Ishikawa (cell line): ENCODE results near the gene MTARC2.

Source experiments
- RAD21 ChIP-seq: IDR thresholded peaks from 2 replicates; pipeline ENCODE4 v1.6.1; 2012; ENCODE audit warnings: low read depth
- REST ChIP-seq: IDR thresholded peaks from 2 replicates; pipeline ENCODE4 v1.6.1; 2012; ENCODE audit warnings: low read depth, mild to moderate bottlenecking
- TCF12 ChIP-seq: IDR thresholded peaks from 2 replicates; pipeline ENCODE4 v1.6.1; 2012; ENCODE audit warnings: low read depth
- TEAD4 ChIP-seq: IDR thresholded peaks from 2 replicates; pipeline ENCODE4 v1.6.1; 2012
- USF1 ChIP-seq: IDR thresholded peaks from 2 replicates; pipeline ENCODE4 v1.6.1; 2012

GRCh38 chr1:220710333-220710732 is 37.8 kb upstream of the MTARC2 start:
- TF ChIP-seq REST = no peak
- no peak for TF ChIP-seq USF1
- TF ChIP-seq TEAD4 = no peak
- TF ChIP-seq RAD21 = no peak
- TF ChIP-seq TCF12 = no peak
